ENCODE measurements around the gene MRPL14.

Gene MRPL14

DNA sequence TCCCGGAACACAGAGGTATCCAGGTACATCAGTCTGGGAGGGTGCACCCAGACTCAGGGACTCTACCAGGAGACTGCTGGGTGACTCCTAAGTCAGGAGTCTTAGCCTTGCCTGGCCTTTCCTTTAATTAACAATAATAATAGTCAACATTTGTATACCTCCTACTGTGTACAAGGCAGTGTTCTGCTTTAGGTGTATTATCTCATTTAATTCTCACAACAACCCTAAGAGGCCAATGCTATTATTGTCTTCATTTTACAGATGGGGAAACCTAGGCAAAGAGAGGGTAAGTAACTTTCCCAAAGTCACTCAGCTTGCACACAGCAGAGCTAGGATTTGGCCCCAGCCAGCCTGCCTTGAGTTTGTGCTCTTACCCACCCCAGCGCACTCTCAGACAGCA lies 39.6 kb downstream of the MRPL14 start:
- peaks cover 7% of the 10 kb centered on the region for H3K36me3 ChIP-seq (ENCODE audit: control insufficient read depth, insufficient read depth, low read length)
- H3K4me3 ChIP-seq (ENCODE audit: low read depth, low read length): no peak overlapping the region
- H3K9me3 ChIP-seq (ENCODE audit: control insufficient read depth, insufficient read depth, low read depth, low read length): no peaks in the 10 kb centered on the region
- H3K27ac ChIP-seq (ENCODE audit: low read depth, low read length): no peak overlapping the region
- H3K27me3 ChIP-seq (ENCODE audit: control insufficient read depth, insufficient read depth, low read length): no peaks in the 10 kb centered on the region
- H3K9ac ChIP-seq (ENCODE audit: low read length): no peak overlapping the region
- H3K4me1 ChIP-seq (ENCODE audit: control insufficient read depth, insufficient read depth, low read length): peaks cover 8% of the 10 kb centered on the region

DNA sequence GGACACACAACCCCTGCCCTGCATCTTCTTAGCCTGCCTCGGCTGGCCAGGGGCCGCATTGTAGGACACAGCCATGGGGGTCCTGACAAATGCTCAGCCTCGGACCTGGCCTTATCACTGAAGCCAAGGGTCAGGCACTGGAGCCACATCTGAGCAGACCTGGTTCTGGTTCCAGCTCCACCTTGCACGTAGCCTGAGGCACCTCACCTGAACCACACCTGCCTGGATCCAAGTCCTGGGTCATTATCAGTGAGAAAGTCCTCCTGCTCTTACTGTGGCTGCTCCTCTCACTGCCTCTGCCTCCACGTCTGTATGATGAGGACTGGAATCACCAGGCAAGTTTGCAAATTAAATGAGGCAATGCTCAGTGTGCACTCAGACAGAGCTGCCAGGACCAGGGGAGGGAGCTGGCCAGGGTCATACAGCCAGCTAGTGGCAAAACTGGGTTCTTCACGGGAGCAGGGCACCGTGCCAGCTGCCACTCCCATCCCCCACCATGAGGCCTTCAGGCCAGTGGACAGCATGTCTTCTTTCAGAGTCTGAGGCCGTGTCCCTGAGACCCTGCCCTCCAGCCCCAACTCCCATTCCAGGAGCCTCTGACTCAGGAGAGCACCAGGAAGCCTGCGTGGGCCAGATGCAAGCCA lies 40.2 kb downstream of the MRPL14 start:
- H3K4me1 ChIP-seq (ENCODE audit: control insufficient read depth, insufficient read depth, low read length): peaks cover 8% of the 10 kb centered on the region
- no peak overlapping the region for H3K4me3 ChIP-seq (ENCODE audit: low read depth, low read length)
- no peak overlapping the region for H3K27ac ChIP-seq (ENCODE audit: low read depth, low read length)
- peaks cover 7% of the 10 kb centered on the region for H3K36me3 ChIP-seq (ENCODE audit: control insufficient read depth, insufficient read depth, low read length)
- H3K9ac ChIP-seq (ENCODE audit: low read length): no peak overlapping the region
- no peaks in the 10 kb centered on the region for H3K27me3 ChIP-seq (ENCODE audit: control insufficient read depth, insufficient read depth, low read length)
- H3K9me3 ChIP-seq (ENCODE audit: control insufficient read depth, insufficient read depth, low read depth, low read length): no peaks in the 10 kb centered on the region

DNA sequence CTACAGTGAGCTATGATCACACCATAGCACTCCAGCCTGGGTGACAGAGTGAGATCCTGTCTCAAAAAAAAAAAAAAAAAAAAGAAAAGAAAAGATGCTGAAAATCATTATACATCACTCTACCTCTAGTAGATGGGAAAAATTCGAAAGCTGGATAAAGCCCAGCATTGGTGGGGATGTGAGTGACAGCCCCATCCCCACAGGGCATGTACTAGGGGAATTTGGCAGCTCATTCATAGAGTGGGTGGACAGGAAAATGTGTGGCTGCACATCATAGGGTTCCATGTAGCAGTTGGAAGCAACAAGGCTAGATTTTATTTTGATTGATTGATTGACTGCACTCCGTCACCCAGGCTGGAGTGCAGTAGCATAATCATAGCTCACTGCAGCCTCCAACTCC lies 42.0 kb downstream of the MRPL14 start:
- H3K4me1 ChIP-seq (ENCODE audit: control insufficient read depth, insufficient read depth, low read length): peaks cover 8% of the 10 kb centered on the region

DNA sequence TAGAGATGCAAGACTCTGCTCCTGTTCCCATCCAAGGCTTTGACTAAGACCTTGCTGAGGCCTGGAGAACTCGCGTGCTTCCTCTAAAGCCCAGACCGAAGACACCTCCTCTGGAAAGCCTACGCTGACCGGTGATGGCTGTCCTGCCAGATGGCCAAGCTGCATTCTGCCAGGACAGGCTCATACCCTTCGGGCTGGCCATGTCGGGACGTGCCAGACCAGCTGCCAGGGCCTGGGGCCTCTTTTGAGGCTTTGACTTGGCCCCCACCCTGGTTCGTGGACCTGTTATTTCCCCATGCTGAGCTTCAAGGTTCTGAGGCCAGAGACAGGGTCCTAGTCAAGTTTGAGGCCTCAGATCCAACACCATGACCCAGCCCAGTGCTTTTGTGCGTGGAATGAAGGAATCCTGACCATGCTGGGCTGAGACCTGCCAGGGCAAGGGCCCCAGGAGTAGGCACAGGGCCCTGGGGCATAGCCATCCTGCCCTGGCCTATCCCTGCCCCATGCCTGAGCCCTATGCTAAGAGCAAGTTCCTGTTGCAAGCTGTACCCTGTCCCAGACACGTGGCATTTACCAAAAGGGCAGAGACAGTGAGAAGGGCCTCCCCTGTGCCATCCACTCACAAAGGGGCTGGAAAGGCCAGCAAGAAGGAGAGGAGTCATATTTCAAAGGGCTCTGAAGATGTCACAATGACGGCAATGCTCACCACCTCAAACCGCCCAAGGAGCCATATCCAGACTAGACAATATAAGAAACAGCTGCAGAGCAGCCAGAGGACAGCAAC lies 42.8 kb downstream of the MRPL14 start:
- H3K27ac ChIP-seq (ENCODE audit: low read depth, low read length): no peak overlapping the region

More for the DNA sequence above, 42.0 kb downstream of the MRPL14 start:
- Histone ChIP-seq H3K9ac (ENCODE audit: low read length) (no peak overlapping the region), H3K36me3 (ENCODE audit: control insufficient read depth, insufficient read depth, low read length) (peaks cover 7% of the 10 kb centered on the region), H3K27ac (ENCODE audit: low read depth, low read length) (no peak overlapping the region), H3K4me3 (ENCODE audit: low read depth, low read length) (no peak overlapping the region), H3K9me3 (ENCODE audit: control insufficient read depth, insufficient read depth, low read depth, low read length) (no peaks in the 10 kb centered on the region), H3K27me3 (ENCODE audit: control insufficient read depth, insufficient read depth, low read length) (no peaks in the 10 kb centered on the region)

DNA sequence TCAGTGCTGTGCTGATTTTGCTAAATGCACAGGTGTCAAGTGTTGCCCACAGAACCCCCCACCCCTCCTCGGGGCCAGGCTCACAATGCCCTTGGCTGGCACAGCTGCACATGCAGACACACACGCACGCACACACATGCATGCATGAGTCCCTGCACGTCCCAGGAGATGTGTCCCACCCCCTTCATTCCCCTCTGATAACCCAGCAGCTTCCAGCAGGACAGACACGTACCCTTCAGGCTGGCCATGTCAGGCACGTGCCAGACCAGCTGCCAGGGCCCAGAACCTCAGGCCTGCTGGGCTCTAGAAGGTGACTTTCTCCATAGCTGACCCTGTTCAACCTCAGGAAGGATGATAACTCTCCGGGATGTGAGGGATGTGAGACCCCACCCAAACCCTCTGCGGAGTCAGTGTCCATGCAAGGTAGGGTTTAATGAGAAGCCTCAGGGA lies 44.4 kb downstream of the MRPL14 start:
- H3K9me3 ChIP-seq (ENCODE audit: control insufficient read depth, insufficient read depth, low read depth, low read length): no peaks in the 10 kb centered on the region
- no peak overlapping the region for H3K27ac ChIP-seq (ENCODE audit: low read depth, low read length)
- no peak overlapping the region for H3K4me3 ChIP-seq (ENCODE audit: low read depth, low read length)
- no peaks in the 10 kb centered on the region for H3K27me3 ChIP-seq (ENCODE audit: control insufficient read depth, insufficient read depth, low read length)
- H3K36me3 ChIP-seq (ENCODE audit: control insufficient read depth, insufficient read depth, low read length): no peaks in the 10 kb centered on the region
- no peak overlapping the region for H3K9ac ChIP-seq (ENCODE audit: low read length)
- H3K4me1 ChIP-seq (ENCODE audit: control insufficient read depth, insufficient read depth, low read length): peaks cover 8% of the 10 kb centered on the region

More for the DNA sequence above, 42.8 kb downstream of the MRPL14 start:
- H3K36me3 ChIP-seq (ENCODE audit: control insufficient read depth, insufficient read depth, low read length): peaks cover 2% of the 10 kb centered on the region
- H3K27me3 ChIP-seq (ENCODE audit: control insufficient read depth, insufficient read depth, low read length): no peaks in the 10 kb centered on the region
- H3K4me3 ChIP-seq (ENCODE audit: low read depth, low read length): no peak overlapping the region
- peaks cover 8% of the 10 kb centered on the region for H3K4me1 ChIP-seq (ENCODE audit: control insufficient read depth, insufficient read depth, low read length)
- no peaks in the 10 kb centered on the region for H3K9me3 ChIP-seq (ENCODE audit: control insufficient read depth, insufficient read depth, low read depth, low read length)
- no peak overlapping the region for H3K9ac ChIP-seq (ENCODE audit: low read length)

DNA sequence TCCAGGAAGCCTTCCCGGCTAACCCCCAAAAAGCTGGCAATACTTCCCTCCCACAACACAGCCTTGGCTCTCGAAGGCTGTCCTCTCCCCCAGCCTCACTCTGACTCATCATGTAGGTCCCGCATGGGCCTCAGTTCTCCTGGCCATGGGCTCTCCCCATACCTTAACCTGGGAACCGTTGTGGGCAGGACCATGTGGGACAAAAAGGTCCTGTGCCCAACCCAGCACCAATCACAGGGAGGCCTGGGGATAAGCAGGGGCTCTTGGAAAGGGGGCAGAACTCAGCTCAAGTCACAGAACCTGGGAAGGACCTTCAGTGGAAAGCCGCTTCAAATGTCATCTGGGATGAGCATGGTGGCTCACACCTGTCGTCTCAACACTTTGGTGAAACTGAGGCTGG lies 45.5 kb downstream of the MRPL14 start:
- no peaks in the 10 kb centered on the region for H3K36me3 ChIP-seq (ENCODE audit: control insufficient read depth, insufficient read depth, low read length)
- peaks cover 10% of the 10 kb centered on the region for H3K4me1 ChIP-seq (ENCODE audit: control insufficient read depth, insufficient read depth, low read length)

DNA sequence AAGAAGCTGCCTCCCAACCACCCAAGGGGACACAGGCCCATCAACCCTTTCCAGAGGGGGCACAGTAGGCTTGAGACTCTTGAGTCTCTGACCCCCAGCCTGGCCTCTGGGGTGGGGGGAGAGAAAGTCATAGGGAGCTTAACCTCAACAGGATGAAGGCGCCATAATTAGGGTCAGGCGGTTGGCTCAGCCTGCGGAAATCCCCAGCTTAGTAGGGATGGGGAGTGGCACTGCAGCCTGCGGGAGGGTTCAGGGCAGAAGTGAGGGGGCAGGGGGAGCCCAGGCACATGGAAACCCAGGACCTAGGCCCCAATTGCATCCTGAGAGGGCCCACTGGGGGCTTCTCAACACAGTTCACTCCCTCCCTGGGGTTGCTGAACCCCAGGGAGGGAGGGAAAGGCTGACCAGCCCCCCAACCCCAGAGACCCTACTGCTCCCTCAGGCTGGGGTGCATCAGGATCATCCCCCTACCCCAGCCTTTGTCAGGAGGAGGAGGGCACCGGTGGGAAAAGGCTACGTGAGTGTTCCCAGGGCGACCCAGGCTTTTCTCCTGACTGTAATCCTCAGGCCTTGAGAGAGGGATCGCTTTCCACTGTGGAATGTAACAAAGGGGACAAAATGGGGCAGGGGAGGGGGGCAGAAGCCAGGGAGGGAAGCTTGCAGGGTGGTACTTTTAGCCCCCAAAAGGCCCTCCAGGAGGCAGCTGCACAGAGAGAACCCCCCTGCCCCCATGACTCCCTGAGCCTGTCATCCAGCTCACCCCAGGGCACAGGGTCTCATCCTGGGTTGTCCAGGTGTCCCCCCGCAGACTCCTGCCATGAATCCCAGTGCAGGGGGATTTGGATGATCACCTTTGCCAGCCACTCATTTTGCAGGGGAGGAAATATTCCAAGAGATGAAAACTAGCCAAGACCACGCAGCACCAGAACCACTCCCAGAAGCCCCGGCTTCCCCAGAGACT lies 46.4 kb downstream of the MRPL14 start:
- H3K9me3 ChIP-seq (ENCODE audit: control insufficient read depth, insufficient read depth, low read depth, low read length): no peaks in the 10 kb centered on the region
- H3K4me1 ChIP-seq (ENCODE audit: control insufficient read depth, insufficient read depth, low read length): peaks cover 16% of the 10 kb centered on the region
- no peak overlapping the region for H3K9ac ChIP-seq (ENCODE audit: low read length)
- no peak overlapping the region for H3K4me3 ChIP-seq (ENCODE audit: low read depth, low read length)
- no peak overlapping the region for H3K27ac ChIP-seq (ENCODE audit: low read depth, low read length)
- H3K27me3 ChIP-seq (ENCODE audit: control insufficient read depth, insufficient read depth, low read length): peaks cover 3% of the 10 kb centered on the region; the same call in 1 of the 2 replicates
- H3K36me3 ChIP-seq (ENCODE audit: control insufficient read depth, insufficient read depth, low read length): no peaks in the 10 kb centered on the region

More for the DNA sequence above, 45.5 kb downstream of the MRPL14 start:
- Histone ChIP-seq H3K27me3 (ENCODE audit: control insufficient read depth, insufficient read depth, low read length) (no peaks in the 10 kb centered on the region), H3K27ac (ENCODE audit: low read depth, low read length) (no peak overlapping the region), H3K9ac (ENCODE audit: low read length) (no peak overlapping the region), H3K4me3 (ENCODE audit: low read depth, low read length) (no peak overlapping the region), H3K9me3 (ENCODE audit: control insufficient read depth, insufficient read depth, low read depth, low read length) (no peaks in the 10 kb centered on the region)

DNA sequence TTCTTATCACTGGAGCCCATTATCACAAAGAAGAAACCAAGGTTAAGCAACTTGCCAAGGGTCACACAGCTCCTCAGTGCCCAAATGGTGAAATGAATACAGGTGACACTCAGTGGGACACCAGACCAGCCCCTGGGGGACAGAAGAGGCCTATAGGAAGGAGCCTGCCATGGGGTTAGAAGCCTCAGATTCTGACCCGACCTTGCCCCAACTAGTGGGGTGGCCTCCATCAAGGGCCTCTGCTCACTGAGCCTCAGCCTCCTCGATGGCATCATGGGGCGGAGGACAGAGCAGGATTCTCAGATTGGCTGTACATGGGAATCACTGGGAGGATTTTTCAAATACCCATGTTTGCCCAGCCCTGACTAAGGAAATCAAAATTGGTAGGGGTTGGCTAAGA lies 47.6 kb downstream of the MRPL14 start:
- Histone ChIP-seq H3K4me3 (ENCODE audit: low read depth, low read length) (no peak overlapping the region), H3K9ac (ENCODE audit: low read length) (no peak overlapping the region), H3K27ac (ENCODE audit: low read depth, low read length) (no peak overlapping the region), H3K4me1 (ENCODE audit: control insufficient read depth, insufficient read depth, low read length) (peaks cover 16% of the 10 kb centered on the region), H3K9me3 (ENCODE audit: control insufficient read depth, insufficient read depth, low read depth, low read length) (no peaks in the 10 kb centered on the region), H3K27me3 (ENCODE audit: control insufficient read depth, insufficient read depth, low read length) (peaks cover 3% of the 10 kb centered on the region; the same call in 1 of the 2 replicates), H3K36me3 (ENCODE audit: control insufficient read depth, insufficient read depth, low read length) (no peaks in the 10 kb centered on the region)

DNA sequence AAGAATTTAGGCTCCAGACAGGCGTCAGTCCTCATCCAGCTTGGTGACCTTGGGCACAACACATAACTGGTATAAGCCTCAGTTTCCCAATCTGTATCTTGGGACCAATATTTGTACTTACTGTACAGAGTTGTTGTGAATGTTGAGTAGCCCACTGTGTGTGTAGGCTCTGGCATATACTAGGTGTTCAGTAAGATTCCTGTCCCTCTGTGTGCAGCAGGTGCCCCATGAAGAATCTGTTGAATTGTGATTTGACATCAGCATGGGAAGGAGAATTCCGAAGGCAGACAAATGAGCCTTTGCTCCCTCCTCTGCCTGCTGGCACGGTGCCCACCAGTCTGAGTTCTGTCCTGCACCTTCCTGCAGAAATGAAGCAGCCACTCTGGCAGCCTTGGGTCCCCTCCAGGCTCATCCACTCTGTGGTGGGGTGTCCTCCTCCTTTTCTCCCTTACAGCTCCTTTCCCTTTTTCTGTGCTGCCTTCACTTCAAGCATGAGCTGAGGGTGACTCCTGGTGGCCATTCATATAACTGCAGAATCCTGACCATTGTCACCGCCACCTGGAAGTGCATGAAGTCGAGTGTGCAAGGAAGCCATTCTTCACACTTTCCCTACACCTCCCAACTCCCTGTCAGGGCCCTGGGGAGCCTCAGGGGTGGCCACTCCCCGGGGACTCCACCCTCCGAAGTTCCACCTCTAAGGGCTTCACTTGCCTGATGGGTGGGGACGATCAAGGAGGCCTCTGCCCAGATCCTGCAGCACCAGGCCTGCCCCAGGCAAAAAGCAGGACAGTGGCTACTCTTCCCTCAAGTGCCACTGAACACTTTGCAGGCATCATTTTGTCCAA lies 48.2 kb downstream of the MRPL14 start:
- Histone ChIP-seq H3K9ac (ENCODE audit: low read length) (no peak overlapping the region), H3K27me3 (ENCODE audit: control insufficient read depth, insufficient read depth, low read length) (peaks cover 3% of the 10 kb centered on the region; the same call in 1 of the 2 replicates), H3K9me3 (ENCODE audit: control insufficient read depth, insufficient read depth, low read depth, low read length) (no peaks in the 10 kb centered on the region), H3K36me3 (ENCODE audit: control insufficient read depth, insufficient read depth, low read length) (no peaks in the 10 kb centered on the region), H3K4me3 (ENCODE audit: low read depth, low read length) (no peak overlapping the region), H3K27ac (ENCODE audit: low read depth, low read length) (no peak overlapping the region), H3K4me1 (ENCODE audit: control insufficient read depth, insufficient read depth, low read length) (peaks cover 17% of the 10 kb centered on the region)

DNA sequence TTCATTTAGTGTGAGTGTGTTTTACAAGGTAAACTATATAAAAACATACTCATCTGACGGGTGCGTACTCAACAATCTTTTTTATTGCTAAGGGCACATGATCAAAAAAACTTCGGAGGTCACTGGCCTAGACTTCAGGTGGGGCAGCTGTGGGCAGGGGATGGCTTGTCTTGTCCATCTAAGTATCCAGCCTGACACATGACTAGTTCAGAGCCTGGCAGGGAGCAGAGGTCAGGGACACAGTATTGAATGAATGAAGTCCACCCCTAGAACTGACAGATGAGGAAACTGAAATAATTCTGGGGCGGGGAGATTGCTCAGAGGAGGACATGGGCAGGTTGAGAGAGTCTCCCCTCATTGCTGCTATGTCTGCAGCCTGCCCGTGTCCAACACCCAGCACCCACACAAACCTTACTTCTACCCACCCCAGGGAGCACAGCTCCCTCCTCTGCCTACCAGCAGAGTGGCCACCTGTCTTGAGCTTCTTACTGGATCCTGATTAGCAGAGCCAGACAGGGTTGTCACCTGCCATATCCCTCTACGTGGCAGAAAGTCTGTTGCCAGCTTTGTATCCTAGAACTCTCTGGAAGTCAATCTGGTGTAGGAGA lies 48.9 kb downstream of the MRPL14 start:
- Histone ChIP-seq H3K9me3 (ENCODE audit: control insufficient read depth, insufficient read depth, low read depth, low read length) (no peaks in the 10 kb centered on the region), H3K27me3 (ENCODE audit: control insufficient read depth, insufficient read depth, low read length) (peaks cover 3% of the 10 kb centered on the region; the same call in 1 of the 2 replicates), H3K4me3 (ENCODE audit: low read depth, low read length) (no peak overlapping the region), H3K36me3 (ENCODE audit: control insufficient read depth, insufficient read depth, low read length) (no peaks in the 10 kb centered on the region), H3K4me1 (ENCODE audit: control insufficient read depth, insufficient read depth, low read length) (peaks cover 23% of the 10 kb centered on the region), H3K27ac (ENCODE audit: low read depth, low read length) (no peak overlapping the region), H3K9ac (ENCODE audit: low read length) (no peak overlapping the region)

All from HUES6 (cell line).